Gastroesophageal sphincter (tissue), 4 donors: Measurements from ENCODE around the gene TMEM215. TPM values are rescaled to one million over a fixed set of nuclear protein-coding genes. Genes with fewer than 3 reads are reported as not detected.
"Not testable (repeated sequence)": the region's sequence is repeated elsewhere in the genome, so short reads cannot be mapped to it uniquely, and the experiment has no call there.

ENCODE experiments used
- ATAC-seq: fragments of 150-250 bp; one replicate; pipeline ENCODE4 v1.9.1; 2016; ENCODE audit warnings: mild to moderate bottlenecking, moderate library complexity
- H3K27ac ChIP-seq, 4 donors: fragments of 200-600 bp; sonication (generic) in 3 of 4; 1 replicate in 3 of 4; 2 replicates in 1 of 4; pipeline ENCODE4 v1.5.1; 2016 to 2019
- H3K27me3 ChIP-seq: fragments of 200-600 bp; sonication (generic); one replicate; pipeline ENCODE4 v1.5.1; 2019
- H3K36me3 ChIP-seq, 2 donors: fragments of 200-600 bp; sonication (generic); one replicate each; pipeline ENCODE4 v1.5.1; 2019; ENCODE audit warnings: control low read depth in 1 of 2
- H3K4me1 ChIP-seq, 3 donors: fragments of 200-600 bp; sonication (generic); 1 replicate in 2 of 3; 2 replicates in 1 of 3; pipeline ENCODE4 v1.5.1; 2016 to 2019; ENCODE audit warnings: control low read depth in 2 of 3
- H3K4me3 ChIP-seq, 2 donors: fragments of 200-600 bp; sonication (generic); one replicate each; pipeline ENCODE4 v1.5.1; 2019; ENCODE audit warnings: mild to moderate bottlenecking in 1 of 2, moderate library complexity in 1 of 2
- H3K9me3 ChIP-seq, 3 donors: fragments of 200-600 bp; sonication (generic); one replicate each; pipeline ENCODE4 v1.5.1; 2017 to 2019; ENCODE audit warnings: control low read depth in 2 of 3
- EP300 ChIP-seq: sonication (generic); formaldehyde crosslinking; IDR thresholded peaks from one replicate; pipeline ENCODE4 v1.6.1; 2017; ENCODE audit warnings: antibody characterized with exemption, mild to moderate bottlenecking
- POLR2A ChIP-seq, 2 donors: fragments of 450-650 bp; IDR thresholded peaks; one replicate each; pipeline ENCODE4 v1.6.1; 2017; ENCODE audit warnings: antibody characterized with exemption in 2 of 2, mild to moderate bottlenecking in 2 of 2, moderate library complexity in 1 of 2
- POLR2AphosphoS5 ChIP-seq: sonication (generic); formaldehyde crosslinking; IDR thresholded peaks from one replicate; pipeline ENCODE4 v1.6.1; 2017; ENCODE audit warnings: antibody characterized with exemption
- WGBS, 2 donors: methylation state at CpG; one replicate each; pipeline ENCODE4 v1.1.5; 2018; ENCODE audit warnings: low coverage in 1 of 2; 5-methylcytosine and 5-hydroxymethylcytosine counted together
- total RNA-seq, 4 donors: library from RNA; depleted of rRNA; stranded (reverse); fragments of >200 nt; gene quantifications; one replicate each; pipeline ENCODE4 v1.1.0, GENCODE V29; 2016
- TF ChIP-seq, protein P1 (sequence below), 4 experiments: fragments of 200-600 bp in 2 of 4; fragments of 450-650 bp in 2 of 4; sonication (generic) in 1 of 4; IDR thresholded peaks; one replicate each; pipeline ENCODE4 v1.5.1; 2017 to 2019; ENCODE audit warnings: antibody characterized with exemption in 4 of 4, mild to moderate bottlenecking in 2 of 4, moderate library complexity in 2 of 4

The TMEM215 gene
- total RNA-seq, 4 donors from 2014 or later, result 0.12 to 0.13 TPM; not detected in 2

DNA sequence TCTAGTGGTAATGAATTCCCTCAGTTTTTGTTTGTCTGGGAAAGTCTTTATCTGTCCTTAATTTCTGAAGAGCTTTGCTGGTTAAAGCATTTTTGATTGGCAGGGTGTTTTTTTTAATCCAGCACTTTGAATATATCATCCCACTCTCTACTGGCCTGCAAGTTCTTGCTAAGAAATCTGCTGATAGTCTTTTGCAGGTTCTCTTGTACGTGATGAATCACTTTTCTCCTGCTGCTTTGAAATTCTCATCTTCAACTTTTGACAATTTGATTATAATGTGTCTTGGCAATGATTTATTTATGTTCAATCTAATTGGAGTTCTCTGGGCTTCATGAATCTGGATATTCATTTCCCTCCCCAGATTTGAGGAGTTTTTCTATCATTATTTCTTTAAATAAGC is 8.1 kb upstream of the TMEM215 start:
- ATAC-seq, result no peak
- Histone ChIP-seq H3K36me3 (no peaks in the 10 kb centered on the region), H3K27ac (no peak overlapping the region), H3K9me3 (peaks cover 0 to 38% (median 0%) of the 10 kb centered on the region in 3 donors), H3K27me3 (peaks cover 13% of the 10 kb centered on the region), H3K4me3 (no peak overlapping the region), H3K4me1 (no peaks in the 10 kb centered on the region)
- WGBS, 2 donors, result 46 to 90% methylated on average over 1 of the region's 1 CpG
- TF ChIP-seq EP300 (no peak), POLR2A (IDR thresholded peaks at IDR 0.05) (no peak), POLR2AphosphoS5 (no peak)
- TF ChIP-seq, protein P1, sequence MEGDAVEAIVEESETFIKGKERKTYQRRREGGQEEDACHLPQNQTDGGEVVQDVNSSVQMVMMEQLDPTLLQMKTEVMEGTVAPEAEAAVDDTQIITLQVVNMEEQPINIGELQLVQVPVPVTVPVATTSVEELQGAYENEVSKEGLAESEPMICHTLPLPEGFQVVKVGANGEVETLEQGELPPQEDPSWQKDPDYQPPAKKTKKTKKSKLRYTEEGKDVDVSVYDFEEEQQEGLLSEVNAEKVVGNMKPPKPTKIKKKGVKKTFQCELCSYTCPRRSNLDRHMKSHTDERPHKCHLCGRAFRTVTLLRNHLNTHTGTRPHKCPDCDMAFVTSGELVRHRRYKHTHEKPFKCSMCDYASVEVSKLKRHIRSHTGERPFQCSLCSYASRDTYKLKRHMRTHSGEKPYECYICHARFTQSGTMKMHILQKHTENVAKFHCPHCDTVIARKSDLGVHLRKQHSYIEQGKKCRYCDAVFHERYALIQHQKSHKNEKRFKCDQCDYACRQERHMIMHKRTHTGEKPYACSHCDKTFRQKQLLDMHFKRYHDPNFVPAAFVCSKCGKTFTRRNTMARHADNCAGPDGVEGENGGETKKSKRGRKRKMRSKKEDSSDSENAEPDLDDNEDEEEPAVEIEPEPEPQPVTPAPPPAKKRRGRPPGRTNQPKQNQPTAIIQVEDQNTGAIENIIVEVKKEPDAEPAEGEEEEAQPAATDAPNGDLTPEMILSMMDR (IDR thresholded peaks at IDR 0.05), result no peak

DNA sequence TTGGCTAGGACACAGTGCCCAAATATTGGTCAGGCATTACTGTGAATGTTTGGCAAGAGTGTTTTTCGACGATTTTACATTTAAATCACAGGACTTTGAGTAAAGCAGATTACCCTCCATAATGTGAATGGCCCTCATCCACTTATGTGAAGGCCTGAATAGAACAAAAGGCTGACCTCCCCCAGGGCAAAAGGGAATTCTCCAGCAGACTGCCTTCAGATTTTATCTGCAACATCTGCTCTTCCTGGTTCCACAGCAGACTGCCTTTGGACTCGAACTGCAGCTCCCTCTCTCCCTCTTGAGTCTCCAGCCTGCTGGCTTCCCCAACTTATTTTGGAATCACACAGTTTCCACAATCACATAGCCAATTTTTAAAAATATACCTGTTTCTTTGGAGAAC is 7.1 kb upstream of the TMEM215 start:
- H3K4me1 ChIP-seq, result no peaks in the 10 kb centered on the region
- H3K4me3 ChIP-seq, result no peak overlapping the region
- TF ChIP-seq POLR2A (IDR thresholded peaks at IDR 0.05), result no peak
- TF ChIP-seq EP300, result no peak
- TF ChIP-seq, protein P1 (IDR thresholded peaks at IDR 0.05), result no peak
- TF ChIP-seq POLR2AphosphoS5, result no peak
- no peak overlapping the region for H3K27ac ChIP-seq
- ATAC-seq, result no peak
- no peaks in the 10 kb centered on the region for H3K36me3 ChIP-seq
- peaks cover 0 to 38% (median 0%) of the 10 kb centered on the region in 3 donors for H3K9me3 ChIP-seq
- 79 to 94% methylated on average over 2 to 3 of the region's 3 CpGs for WGBS, 2 donors
- peaks cover 21% of the 10 kb centered on the region for H3K27me3 ChIP-seq

DNA sequence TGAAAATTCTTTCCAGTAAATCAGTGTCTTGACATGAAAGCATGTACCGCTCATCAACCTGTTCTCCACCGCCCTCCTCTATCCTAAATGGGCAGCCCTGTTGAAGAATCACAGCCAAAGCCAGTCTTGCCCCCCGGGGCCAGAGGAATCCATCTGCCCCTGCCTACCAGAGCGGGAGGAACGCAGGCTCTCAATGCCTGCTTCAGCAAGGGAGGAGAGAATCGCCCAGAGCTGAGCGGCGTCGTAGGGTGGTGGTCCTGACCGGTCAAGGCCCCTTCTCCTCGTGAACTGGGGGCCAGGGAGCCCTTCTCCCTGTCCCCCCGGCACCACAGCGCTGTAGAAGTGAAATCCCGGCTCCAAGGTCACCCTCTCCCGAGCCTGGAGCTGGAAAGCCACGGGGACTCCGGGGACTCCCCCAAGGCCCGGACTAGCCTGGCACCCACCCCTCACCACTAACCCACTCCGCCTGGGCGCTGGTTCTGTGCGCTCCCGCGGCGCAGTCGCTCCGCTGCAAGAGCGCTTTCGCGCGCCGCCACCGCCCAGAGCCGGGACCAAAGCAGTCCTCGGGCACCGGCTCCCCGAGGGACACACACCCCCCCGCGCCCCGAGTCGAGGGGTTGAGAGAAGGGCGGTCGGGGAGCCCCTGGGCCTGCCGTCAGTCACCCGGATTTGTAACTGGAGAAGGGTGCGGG is 718 bp upstream of the TMEM215 start:
- H3K27me3 ChIP-seq, result peaks cover 60% of the 10 kb centered on the region
- no peak overlapping the region for H3K27ac ChIP-seq
- H3K9me3 ChIP-seq, result no peaks in the 10 kb centered on the region
- no peak overlapping the region for H3K4me3 ChIP-seq
- no peaks in the 10 kb centered on the region for H3K36me3 ChIP-seq
- peaks cover 0 to 7% (median 0%) of the 10 kb centered on the region in 3 donors for H3K4me1 ChIP-seq
- TF ChIP-seq EP300, result no peak
- no peak for TF ChIP-seq POLR2AphosphoS5
- TF ChIP-seq, protein P1 (IDR thresholded peaks at IDR 0.05), result no peak
- TF ChIP-seq POLR2A (IDR thresholded peaks at IDR 0.05), result no peak
- ATAC-seq, result no peak
- 41 to 50% methylated on average over 1 to 2 of the region's 45 CpGs for WGBS, 2 donors

DNA sequence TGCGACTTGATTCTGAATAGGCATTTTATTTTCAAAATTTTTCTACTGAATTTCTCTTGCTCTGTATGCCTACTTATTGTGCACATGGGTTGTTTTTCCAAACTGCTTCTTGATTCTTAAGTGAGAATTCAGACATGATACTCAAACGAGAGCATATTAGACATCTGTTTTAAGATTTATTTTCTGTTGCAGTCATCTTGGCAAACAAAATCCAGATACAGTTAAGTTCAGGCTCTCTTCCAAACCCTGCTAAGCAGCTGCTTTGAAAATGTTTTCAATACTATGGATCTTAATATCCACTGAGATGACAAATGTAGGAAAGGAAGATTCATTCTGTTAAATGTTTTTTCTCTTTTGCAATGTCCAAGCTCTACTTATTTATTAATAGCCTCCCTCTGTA is 4.5 kb downstream of the TMEM215 start:
- Histone ChIP-seq H3K9me3 (no peaks in the 10 kb centered on the region), H3K27me3 (peaks cover 31% of the 10 kb centered on the region), H3K4me1 (peaks cover 0 to 6% (median 0%) of the 10 kb centered on the region in 3 donors), H3K4me3 (no peak overlapping the region), H3K36me3 (no peaks in the 10 kb centered on the region), H3K27ac (no peak overlapping the region)
- no peak for TF ChIP-seq EP300
- TF ChIP-seq, protein P1 (IDR thresholded peaks at IDR 0.05), result no peak
- TF ChIP-seq POLR2AphosphoS5, result no peak
- TF ChIP-seq POLR2A (IDR thresholded peaks at IDR 0.05), result no peak
- no peak for ATAC-seq
- 17 to 33% methylated on average over 2 of the region's 2 CpGs for WGBS, 2 donors

DNA sequence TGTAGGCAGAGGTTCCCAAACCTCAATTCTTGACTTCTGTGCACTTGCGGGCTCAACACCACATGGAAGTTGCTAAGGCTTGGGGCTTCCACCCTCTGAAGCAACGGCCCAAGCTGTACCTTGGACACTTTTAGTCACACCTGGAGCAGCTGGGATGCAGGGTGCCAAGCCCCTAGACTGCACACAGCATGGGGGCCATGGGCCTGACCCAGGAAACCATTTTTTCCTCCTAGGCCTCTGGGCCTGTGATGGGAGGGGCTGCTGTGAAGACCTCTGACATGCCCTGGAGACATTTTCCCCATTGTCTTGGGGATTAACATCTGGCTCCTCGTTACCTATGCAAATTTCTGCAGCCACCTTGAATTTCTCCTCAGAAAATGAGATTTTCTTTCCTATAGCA is 12.7 kb downstream of the TMEM215 start:
- 14 to 52% methylated on average over 1 to 3 of the region's 3 CpGs for WGBS, 2 donors
- not testable (repeated sequence) for H3K4me3 ChIP-seq, H3K27ac ChIP-seq, ATAC-seq, H3K27me3 ChIP-seq, H3K4me1 ChIP-seq, H3K36me3 ChIP-seq
- peaks cover 0 to 12% (median 0%) of the 10 kb centered on the region in 3 donors for H3K9me3 ChIP-seq
